Prostate gland (tissue), 2 donors: ENCODE measurements around the gene NR2F6.

Experiments used
- POLR2A ChIP-seq: fragments of 450-650 bp; IDR thresholded peaks from one replicate; pipeline ENCODE4 v1.6.1; 2016; ENCODE audit warnings: antibody characterized with exemption, mild to moderate bottlenecking
- TF ChIP-seq, protein P1 (sequence below), 4 experiments: fragments of 200-600 bp in 2 of 4; fragments of 450-650 bp in 2 of 4; sonication (generic) in 2 of 4; IDR thresholded peaks; 1 replicate in 3 of 4; 2 replicates in 1 of 4; pipeline ENCODE4 v1.5.1; 2016 to 2019; ENCODE audit warnings: antibody characterized with exemption in 4 of 4, mild to moderate bottlenecking in 2 of 4, moderate library complexity in 2 of 4

- TF ChIP-seq POLR2A: no peak
- TF ChIP-seq, protein P1, sequence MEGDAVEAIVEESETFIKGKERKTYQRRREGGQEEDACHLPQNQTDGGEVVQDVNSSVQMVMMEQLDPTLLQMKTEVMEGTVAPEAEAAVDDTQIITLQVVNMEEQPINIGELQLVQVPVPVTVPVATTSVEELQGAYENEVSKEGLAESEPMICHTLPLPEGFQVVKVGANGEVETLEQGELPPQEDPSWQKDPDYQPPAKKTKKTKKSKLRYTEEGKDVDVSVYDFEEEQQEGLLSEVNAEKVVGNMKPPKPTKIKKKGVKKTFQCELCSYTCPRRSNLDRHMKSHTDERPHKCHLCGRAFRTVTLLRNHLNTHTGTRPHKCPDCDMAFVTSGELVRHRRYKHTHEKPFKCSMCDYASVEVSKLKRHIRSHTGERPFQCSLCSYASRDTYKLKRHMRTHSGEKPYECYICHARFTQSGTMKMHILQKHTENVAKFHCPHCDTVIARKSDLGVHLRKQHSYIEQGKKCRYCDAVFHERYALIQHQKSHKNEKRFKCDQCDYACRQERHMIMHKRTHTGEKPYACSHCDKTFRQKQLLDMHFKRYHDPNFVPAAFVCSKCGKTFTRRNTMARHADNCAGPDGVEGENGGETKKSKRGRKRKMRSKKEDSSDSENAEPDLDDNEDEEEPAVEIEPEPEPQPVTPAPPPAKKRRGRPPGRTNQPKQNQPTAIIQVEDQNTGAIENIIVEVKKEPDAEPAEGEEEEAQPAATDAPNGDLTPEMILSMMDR (IDR thresholded peaks at IDR 0.05): peak in 1 of 4 experiments; percentile 18
Observed at GRCh38 chr19:17246681-17247425, 1.1 kb upstream of the NR2F6 start.
